NCI-H446 (cell line): ENCODE results near the gene OVAAL.

Experiments
- DNase-seq, 2 experiments: peaks; one replicate each; lab custom pipeline; 2025; lab: John Stamatoyannopoulos, UW

Gene OVAAL

GRCh38 chr1:180571060-180571831 lies 12.5 kb downstream of the OVAAL start:
- no peak for DNase-seq

- DNase-seq = no peak
Observed at GRCh38 chr1:180571832-180572636, 13.3 kb downstream of the OVAAL start.

- no peak for DNase-seq
Observed at GRCh38 chr1:180572760-180573159, 14.0 kb downstream of the OVAAL start.

GRCh38 chr1:180574031-180574713 lies 15.4 kb downstream of the OVAAL start:
- no peak for DNase-seq

GRCh38 chr1:180577361-180577760 lies 18.6 kb downstream of the OVAAL start:
- peak; percentile 68 to 74 for DNase-seq

GRCh38 chr1:180579961-180580611 lies 21.3 kb downstream of the OVAAL start:
- no peak for DNase-seq

GRCh38 chr1:180581635-180582039 lies 22.9 kb downstream of the OVAAL start:
- no peak for DNase-seq

GRCh38 chr1:180584869-180585268 lies 26.1 kb downstream of the OVAAL start:
- no peak for DNase-seq

- no peak for DNase-seq
Observed at GRCh38 chr1:180585994-180586359, 27.2 kb downstream of the OVAAL start.

GRCh38 chr1:180586671-180587155 lies 27.9 kb downstream of the OVAAL start:
- peak in 1 of 2 experiments; percentile 43 for DNase-seq

- no peak for DNase-seq
Observed at GRCh38 chr1:180588121-180588520, 29.4 kb downstream of the OVAAL start.

GRCh38 chr1:180590889-180591288 lies 32.1 kb downstream of the OVAAL start:
- no peak for DNase-seq

- no peak for DNase-seq
Observed at GRCh38 chr1:180593382-180593781, 34.6 kb downstream of the OVAAL start.

GRCh38 chr1:180594723-180595122 lies 36.0 kb downstream of the OVAAL start:
- no peak for DNase-seq

- DNase-seq = no peak
Observed at GRCh38 chr1:180595966-180596365, 37.2 kb downstream of the OVAAL start.

- no peak for DNase-seq
Observed at GRCh38 chr1:180597520-180597919, 38.8 kb downstream of the OVAAL start.

GRCh38 chr1:180598333-180598974 lies 39.7 kb downstream of the OVAAL start:
- peak; percentile 52 to 59 for DNase-seq

GRCh38 chr1:180600343-180600742 lies 41.6 kb downstream of the OVAAL start:
- DNase-seq = no peak

GRCh38 chr1:180601512-180601911 lies 42.7 kb downstream of the OVAAL start:
- no peak for DNase-seq

GRCh38 chr1:180603223-180603849 lies 44.6 kb downstream of the OVAAL start:
- no peak for DNase-seq

GRCh38 chr1:180603850-180604226 lies 45.1 kb downstream of the OVAAL start:
- DNase-seq = no peak
